Choroid plexus epithelial cell (primary cell): ENCODE data around the gene PEX10.

Experiments used
- DNase-seq: peaks from one replicate; pipeline ENCODE4 v3.0.0-alpha.2; 2010; ENCODE audit warnings: low read depth
- H3K4me3 ChIP-seq: 2 replicates; pipeline ENCODE4 v1.5.1; 2011; ENCODE audit warnings: low read depth, mild to moderate bottlenecking, control low read depth, low read length, moderate library complexity
- CTCF ChIP-seq: conservative IDR thresholded peaks from 2 replicates; pipeline ENCODE4 v1.5.1; 2011; ENCODE audit warnings: low read depth, mild to moderate bottlenecking, control low read depth, inconsistent platforms, low read length, moderate library complexity

The PEX10 gene

DNA sequence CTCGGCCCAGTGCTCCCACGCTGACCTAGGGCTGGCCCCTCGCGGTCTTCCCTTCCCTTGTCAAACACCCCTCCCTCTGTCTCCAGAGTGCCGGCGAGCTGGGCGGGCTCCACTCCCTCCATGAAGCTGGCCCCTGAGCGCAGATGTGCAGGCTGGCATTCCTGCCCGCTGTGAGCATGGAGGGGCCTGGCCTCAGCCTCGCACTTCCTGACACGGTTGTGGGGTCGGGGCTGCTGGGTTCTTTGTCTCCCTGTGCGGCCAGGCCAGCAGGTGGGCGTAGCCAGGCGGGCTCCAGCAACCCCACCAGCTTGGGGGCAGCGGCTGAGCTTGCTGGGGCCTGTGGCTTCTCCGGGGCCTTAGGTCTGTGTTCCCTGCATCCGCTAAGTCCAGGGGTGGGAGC lies 14.2 kb upstream of the PEX10 start:
- no peak overlapping the region for H3K4me3 ChIP-seq
- TF ChIP-seq CTCF, result no peak
- no peak for DNase-seq

GRCh38 chr1:2425892-2426291 lies 13.5 kb upstream of the PEX10 start:
- DNase-seq, result no peak
- no peak for TF ChIP-seq CTCF

DNA sequence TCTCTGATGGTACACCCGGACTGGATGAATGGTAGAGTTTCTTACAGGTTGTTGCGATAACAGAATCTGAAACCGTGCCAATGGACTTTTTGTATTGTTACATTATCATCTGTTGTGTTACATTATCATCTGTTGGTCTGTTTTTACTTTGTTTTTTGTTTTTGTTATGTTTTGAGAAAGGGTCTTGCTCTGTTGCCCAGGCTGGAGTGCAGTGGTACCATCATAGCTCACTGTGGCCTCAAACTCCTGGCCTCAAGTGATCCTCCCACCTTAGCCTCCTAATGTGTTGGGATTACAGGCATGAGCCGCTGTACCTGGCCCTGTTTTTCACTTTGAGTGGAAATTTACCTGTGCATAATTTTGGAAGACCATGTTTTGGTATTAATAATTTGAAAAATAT lies 10.2 kb upstream of the PEX10 start:
- DNase-seq, result no peak
- no peak overlapping the region for H3K4me3 ChIP-seq
- no peak for TF ChIP-seq CTCF

More at GRCh38 chr1:2425892-2426291, 13.5 kb upstream of the PEX10 start:
- H3K4me3 ChIP-seq, result no peak overlapping the region

GRCh38 chr1:2419416-2419815 lies 7.1 kb upstream of the PEX10 start:
- DNase-seq, result no peak
- no peak for TF ChIP-seq CTCF
- no peak overlapping the region for H3K4me3 ChIP-seq

- no peak overlapping the region for H3K4me3 ChIP-seq
- TF ChIP-seq CTCF, result no peak
- DNase-seq, result no peak
Observed at GRCh38 chr1:2418791-2419320, 6.5 kb upstream of the PEX10 start.

DNA sequence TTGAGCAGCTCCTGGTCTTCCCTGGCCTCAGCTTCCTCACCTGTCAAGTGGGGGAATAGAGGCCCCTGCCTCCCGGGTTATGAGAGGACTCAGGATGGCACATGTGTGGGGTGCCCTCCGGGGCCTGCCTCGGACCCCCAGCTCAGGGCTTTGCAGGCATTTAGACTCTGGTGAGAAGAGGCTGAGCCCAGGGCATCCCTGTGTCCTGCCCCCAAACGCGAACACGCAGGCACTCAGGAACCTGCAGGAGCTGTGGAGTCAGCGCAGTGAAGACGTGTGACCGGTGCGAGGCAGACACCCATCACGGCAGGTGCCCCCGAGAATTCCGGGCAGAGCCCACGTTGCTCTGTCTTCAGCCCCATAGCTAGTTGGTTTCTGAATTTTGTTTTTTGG lies 5.5 kb upstream of the PEX10 start:
- no peak overlapping the region for H3K4me3 ChIP-seq
- DNase-seq, result no peak
- TF ChIP-seq CTCF, result no peak

DNA sequence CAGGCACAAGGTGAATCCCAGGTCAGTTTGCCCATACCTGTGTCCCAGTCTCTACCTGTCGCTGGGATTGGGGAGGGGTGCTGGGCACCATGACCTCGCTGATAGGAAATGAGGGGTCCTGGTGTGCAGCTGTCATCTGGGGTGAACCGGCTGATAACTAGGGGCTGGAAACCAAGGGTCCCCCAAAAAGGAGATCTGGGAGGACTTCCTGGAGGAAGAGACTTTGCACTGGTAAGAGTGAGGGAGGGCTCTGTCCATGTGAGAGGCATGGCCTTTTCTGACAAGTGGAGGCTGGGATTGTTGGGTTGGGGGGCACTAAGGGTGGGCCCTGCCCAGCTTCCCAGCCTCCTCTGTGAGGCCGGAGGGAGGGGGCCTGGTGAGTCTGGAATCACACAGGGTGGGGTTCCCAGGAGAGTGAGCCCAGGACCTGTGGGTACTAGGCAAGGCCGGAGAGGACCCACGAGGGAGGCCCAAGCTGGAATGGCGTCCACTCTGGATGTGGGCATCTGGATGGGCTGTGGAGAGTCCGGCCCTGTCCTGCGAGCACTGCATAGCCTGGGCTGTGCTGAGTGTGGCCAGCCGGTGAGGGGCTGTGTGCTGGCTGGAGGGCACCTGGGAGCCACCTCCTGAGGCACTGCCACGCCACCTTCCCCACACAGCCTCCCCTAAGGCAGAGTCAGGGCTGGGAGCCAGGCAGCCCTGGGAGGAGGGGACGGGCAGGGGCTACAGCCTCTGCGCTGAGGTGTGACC lies 4.9 kb upstream of the PEX10 start:
- TF ChIP-seq CTCF, result no peak
- DNase-seq, result no peak
- no peak overlapping the region for H3K4me3 ChIP-seq
